Stimulated activated CD8-positive, alpha-beta memory T cell treated with anti-CD3 and anti-CD28 coated beads, Interleukin-7, amount 100 ng/mL, for 1 hour (primary cell): ENCODE results near the gene LRFN2.

Experiments used
- DNase-seq, 2 donors: peaks; one replicate each; pipeline ENCODE4 v3.0.0-alpha.2; 2020; ENCODE audit warnings: low read depth in 2 of 2

The LRFN2 gene

DNA sequence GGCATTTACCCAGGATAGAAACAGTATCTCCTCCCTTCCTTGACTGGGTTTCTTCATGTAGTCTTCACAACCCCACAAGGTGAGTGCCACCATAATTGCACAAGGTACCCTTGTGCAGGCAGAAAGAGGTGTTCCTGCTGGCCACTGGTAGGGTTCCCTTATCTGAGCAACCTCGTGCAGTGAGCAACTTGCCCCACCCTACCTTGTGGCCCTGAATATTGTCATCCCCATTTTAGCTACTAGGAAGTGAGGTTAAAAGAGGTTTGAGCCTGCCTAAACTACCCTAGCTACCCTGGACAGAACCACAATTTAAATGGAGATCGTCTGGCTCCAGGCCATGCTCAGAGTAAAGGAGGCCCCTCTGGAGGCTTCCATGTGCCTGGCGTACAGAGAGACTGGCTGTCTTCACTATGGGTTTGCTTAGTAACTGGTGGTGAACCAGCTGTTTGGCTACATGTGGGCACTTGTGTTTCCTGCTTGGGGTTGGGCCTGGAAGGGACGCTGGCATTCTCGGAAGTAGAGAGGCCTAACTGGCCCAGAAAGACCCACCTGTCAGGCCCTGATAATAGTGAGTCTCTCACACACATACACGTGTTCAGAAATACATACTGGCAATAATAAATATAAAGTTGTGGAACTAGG lies 148.8 kb downstream of the LRFN2 start:
- no peak for DNase-seq

DNA sequence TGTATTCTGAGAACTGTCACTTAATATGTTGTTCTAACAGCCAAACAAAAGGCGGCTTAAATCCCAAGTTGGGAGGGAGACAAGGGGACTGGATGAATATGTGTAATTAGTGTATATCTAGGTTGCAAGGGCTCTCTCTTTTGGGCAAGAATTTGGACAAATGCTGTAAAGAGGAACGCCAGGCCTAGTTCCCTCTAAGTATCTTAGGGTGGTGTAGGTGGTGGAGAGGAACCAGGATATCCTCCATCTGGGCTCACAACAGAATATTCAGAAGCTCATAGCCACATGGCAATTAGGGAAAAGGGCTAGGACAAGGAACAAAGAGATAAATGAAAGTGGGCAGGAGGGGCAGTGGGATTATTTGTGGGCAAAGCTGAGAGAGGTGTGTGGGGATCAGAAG lies 149.5 kb downstream of the LRFN2 start:
- no peak for DNase-seq

DNA sequence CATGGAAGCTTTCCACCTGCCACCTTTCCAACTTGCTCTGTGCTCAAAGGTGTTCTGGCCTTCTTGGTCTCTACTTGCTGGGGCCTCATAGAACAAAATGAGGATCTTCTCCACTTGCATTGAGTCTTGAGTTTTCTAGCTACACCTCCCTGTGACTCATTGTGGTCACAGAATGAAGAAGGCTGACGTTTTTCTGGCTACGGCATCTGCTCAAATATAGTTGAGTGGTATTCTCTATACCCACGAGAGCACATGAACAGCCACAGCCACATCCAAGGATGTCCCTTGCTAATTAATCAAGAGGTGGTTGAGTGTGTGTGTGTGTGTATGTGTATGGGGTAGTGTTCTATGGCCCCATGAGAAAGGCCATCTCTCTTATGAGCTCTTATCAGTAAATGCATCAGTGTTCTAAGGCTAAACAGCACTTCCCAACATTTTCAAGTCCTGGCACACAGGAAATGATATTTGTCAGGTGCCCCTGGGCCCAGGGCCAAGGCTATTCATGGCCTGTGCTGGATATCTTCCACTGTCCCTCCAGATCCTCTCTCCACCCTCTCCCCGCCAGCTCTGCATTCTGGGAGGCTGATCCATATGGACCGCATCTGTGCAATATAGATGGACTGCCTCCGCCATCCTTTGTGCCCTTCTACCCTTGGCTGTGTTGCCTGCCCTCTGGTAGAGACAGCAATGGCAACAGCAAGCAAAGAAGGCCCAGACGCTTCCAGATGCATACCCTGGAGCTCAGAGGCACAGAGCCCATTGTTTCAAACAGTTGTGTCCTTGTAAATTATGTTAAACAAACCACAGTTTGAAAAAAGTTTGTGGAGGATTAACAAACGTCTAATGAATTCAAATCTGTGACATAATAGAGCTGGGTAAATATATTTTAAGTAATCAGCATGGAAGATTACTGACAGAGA lies 150.2 kb downstream of the LRFN2 start:
- no peak for DNase-seq

DNA sequence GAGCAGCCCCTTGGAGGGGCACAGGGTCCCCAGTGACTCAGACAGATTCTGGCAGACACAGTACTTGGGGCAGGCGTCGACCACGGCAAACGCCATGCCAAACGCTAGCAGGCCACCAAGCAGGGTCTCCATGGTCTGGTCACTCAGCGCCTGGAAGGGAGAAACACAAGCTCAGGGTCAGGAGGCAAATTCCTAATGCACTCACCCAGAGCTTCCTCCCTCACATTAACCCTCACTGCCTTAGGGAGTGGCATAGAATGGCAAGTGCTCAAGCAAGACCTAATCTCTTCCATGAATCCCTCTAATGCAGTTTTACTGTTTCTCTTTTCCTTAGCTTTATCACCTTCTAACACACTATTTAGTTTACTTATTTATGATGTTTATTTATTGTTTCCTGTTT lies 154.2 kb downstream of the LRFN2 start:
- no peak for DNase-seq

DNA sequence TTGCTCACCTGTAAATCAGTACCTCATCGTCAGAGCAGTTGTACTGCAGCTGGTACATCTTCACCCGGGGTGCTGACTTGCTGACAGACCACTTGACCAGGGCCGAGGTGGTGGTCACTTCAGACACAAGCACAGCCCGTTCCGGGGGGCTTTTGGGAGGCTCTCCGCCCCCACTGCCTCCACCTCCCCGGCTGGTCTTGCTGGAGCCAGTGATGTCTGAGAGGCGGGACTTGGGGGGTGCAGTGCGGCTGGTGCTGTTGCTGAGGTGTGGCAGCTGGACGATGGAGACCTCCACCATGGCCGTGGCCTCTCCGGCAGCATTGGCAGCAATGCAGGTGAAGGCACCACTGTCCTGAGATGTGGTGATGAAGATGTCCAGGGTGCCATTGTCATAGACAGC lies 155.5 kb downstream of the LRFN2 start:
- DNase-seq, result no peak

DNA sequence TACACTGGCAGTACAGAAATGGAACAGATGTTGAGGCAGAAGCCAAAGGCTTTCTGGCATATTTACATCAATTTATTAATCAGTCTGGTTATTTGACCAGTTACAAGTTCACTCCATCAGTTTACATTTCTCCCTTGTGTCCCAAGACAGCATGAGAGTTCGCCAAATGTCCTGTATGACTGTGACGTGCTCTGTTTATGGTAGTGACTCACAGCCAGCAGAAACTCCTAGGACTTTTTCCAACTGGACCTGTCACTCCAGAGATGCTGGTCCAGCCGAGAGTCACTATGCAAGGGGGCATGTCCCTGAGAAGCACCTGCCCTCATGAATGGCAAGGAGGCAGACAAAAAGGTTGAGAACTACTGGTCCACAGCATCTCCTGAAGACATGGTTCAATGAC lies 160.0 kb downstream of the LRFN2 start:
- no peak for DNase-seq

DNA sequence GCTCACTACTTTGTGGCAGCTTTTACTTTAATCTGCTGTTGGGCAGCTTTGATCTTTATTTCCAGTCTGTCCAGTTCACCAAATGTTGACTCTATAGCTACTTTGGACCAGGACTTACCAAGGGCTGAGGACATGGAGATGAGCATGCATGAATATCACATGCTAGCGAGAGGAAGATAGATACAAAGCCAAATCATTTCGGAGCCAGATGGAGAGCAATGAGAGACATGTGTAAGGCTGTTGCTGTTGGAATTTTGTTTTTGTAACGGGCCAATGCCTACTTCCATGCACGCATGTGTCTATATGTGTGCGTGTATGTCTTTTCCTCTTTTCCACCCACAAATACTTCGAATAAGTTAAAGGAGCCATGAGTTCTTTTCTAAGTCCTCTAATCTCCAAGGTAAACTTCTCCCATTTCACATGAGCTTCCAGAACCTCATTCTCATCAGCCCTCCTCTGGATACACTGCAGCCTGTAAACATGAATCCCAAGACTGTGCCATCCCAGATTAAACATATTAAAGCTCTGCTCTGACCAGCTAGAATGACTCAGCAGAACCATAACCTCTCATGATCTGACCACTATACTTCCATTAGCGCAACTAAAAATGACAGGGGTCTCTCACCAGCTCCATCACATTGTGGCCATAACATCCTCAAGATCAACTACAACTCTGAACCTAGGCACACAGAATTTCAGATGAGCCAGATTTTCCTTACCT lies 160.7 kb downstream of the LRFN2 start:
- no peak for DNase-seq

DNA sequence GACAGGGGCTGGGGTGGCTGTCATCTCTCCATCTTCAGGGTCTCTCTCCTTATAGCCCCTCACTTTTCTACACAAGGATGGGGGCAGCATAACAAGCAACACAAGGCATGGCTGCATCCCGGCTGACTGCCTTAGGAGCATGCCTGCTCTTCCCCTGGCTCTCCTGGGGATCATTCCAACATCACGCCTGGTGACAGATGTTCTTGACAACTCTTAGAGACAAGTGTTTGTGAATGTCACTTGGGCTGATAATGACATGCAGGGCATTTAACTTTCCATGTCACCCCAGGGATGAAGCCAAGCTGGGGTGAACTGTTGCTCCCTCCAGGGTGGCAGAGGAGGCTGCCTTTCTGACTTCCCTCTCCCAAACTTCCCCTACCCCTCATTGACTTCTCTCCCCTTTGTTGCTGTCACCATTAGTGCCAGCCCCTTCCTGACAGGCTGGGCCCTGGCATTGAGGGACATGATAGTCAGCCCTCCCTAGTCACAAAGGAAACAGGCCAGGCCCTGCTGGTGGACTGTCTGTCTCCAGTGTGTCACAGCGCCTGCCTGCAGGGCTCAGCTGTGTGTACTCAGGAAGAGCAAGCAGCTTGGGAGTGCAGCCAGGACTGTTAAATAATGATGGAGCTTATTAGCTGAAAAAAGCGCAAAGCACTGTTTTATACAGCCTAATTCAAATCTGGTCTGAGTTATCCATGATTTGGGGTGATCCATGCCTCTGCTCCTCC lies 161.8 kb downstream of the LRFN2 start:
- no peak for DNase-seq

DNA sequence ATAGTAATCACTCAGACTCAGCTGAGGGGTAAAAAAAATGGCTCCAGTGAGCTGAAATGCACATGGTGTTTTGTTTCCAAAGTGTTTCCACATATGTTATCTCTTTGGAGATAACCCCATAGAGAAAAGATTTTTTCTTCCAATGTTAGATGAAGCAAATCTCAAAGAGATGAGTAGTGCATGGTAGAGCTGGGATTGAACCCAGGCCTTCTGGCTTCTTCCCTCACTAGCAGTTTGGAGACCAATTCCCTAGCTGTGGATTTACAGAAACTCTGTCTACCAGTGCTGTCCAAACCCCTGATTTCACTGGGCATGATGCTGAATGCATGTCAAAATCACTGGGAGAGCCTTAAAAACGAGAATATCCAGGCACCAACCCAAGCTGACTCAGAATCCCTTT lies 165.1 kb downstream of the LRFN2 start:
- DNase-seq, result no peak

DNA sequence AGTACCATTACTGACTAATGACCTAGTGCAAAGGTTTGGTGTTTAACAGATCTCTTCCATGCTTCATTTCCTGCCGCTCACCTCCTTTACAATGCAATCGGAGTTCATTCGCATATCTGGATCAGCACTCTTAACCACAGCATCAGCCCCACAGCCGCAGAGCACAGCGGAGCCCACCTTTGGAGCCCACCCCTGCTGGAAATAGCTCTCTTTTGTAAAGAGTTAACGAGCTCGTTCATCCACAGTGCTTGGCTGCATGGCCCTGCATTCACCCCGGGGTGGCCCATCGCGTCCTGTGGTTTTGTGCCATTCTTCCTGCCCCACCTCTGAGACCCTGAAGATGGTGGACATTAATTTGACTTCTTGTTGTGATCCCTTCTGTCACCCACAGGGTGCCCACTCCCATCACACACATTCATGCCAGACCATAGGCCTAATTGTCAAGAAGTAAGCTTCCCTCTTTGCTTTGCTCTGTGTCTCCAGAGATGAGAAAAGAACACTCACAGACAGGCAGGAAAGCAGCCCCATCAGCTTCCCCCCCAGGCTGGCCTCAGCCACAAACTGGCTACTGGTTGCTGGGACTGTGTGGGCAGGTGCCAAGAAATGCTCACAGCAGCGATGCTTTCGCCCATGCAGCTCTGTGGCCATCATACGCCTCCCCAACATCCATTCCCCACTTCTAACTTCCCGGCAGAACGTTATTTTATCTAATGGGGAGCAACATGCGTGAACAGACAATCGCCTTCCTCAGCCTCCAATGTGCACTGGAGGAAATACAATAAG lies 167.0 kb downstream of the LRFN2 start:
- no peak for DNase-seq

DNA sequence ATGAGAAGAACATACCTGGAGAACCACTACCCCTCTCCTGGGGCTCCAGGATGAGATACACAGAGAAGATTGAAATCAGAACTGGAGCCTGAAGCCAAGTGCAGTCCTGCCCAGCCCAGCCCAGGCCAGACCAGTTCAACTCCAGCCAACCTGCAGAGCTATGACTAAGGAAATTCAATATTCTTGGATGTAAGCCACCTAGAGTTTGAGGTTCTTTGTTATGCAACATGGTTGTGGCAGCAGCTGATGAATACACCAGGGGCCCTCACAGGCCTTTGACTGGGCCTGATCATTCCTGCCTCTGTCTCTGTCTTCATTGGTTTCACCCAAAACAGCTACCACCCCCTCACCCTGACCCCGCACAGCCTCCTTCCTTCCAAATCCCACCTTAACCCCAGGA lies 167.8 kb downstream of the LRFN2 start:
- DNase-seq, result no peak

DNA sequence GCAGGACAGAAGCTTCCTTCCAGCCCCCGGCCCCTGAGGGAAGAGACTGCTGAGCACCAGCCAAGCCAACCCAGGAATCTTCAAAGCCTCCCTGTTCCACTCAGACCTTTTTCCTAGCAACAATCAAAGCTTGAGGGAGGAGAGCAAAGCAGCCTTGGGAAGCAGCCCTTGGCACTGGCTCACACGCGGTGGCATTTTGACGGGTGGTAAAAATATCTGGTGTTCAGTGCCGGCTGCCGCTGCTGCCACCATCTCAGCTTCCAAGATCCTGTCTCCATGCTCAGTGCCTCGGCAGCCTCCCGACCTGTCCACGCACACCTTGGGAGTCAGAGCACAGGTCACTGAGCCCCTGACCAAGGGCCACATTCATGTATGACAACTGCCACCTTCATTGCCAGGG lies 170.1 kb downstream of the LRFN2 start:
- no peak for DNase-seq

DNA sequence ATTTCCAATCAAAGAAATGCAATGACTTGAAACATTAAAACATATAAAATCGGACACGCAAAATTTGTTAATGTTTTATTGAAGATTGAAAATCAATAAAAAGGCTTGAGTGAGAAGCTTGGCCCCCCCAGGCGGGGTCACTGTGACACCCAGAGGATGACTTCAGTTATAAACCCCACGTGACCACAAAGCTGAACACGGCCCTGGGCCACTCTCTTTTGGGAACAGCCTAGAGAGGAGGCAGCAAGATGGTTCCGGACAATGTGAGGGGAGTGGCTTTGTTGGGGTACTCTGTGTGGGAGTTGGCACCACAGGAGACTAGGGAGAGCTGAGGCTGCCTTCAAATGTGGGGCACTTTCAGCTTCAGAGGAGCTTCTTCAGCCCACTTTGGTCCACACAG lies 172.5 kb downstream of the LRFN2 start:
- DNase-seq, result no peak

DNA sequence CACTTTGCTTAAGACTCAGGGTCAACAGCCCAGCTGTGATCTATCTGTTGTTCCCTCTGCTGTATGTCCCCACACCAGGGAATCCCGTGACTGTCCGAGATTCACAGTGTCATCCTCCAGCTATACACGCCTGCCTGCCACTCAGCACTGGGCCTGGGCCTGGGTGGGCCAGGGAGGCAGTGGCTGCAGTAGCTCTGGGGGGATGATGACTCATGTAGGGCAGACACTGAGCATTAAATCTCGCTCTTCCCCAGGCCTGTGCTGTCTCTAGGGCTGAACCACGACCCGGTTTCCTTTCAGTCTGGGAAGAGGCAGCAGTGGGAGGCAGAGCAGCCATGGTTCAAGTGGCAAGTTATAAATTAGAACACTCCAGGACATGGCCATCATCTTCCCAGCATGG lies 173.9 kb downstream of the LRFN2 start:
- no peak for DNase-seq

DNA sequence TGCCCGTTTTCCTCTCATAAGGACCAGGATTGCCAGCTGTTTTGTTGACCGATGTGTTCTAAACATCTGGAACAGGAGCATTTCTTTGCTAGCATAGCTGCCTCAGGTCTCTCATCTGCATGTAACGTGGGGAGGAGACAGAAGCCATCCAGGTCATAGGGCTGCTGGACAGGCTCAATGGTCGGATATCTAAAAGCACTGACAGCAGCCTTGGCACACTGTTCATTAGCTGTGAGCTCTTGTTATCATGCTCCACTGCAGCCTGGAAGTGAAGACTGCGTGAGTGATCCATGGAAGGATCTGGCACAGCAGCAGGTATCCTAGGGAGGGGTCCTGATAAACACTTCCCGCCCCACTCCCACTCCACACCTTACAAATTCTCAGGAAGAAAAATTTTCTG lies 175.3 kb downstream of the LRFN2 start:
- DNase-seq, result no peak

DNA sequence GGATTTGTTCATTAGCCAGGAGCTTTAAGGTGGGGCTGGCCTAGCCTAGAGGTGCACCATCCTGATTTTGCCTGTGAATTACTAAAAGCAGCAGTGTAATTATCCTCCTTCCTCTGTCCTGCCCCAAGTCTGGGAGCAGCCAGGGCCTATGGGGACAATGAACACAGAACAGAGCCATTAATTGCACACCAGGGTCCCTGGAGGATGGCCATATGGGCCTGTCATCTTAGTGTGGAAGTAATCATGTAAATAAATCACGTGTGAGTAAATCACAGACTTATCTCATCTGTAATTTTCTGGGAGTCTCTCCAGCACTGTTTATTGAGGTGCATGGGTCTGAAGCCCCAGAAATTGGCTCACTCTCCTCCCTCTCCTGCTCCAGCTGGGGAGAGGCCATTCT lies 176.3 kb downstream of the LRFN2 start:
- DNase-seq, result no peak

DNA sequence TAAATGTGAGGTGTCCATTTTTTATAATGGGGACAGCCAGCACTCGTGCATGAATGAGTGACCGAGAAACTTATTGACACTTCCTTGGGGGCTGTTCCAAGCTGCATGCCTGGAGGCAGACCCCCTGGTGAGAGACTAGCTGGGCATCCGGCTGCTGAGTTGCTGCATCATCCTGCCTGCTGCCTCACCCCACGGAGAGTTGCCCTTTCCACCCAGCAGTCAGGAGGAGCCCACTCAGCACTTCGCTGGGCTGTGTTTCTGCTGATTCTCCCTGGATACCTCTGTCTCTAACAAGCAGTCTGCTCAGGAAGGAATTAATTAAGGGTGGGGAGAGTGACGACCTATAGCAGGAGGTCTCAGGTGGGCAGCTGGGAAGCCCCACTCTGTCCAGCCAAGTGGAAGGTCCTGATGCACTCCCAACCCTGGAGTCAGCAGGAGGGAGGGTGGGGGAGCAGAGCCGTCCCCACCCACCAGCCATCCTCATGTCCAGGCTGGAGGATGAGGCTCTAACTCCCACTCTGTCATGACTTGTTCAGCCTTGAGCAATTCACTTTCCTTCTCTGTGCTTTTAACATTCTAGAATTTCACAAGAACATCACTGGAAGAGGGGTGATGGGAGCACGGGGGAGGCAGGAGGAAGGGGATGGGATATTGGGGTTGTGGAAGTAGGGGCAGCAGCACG lies 177.3 kb downstream of the LRFN2 start:
- DNase-seq, result no peak

DNA sequence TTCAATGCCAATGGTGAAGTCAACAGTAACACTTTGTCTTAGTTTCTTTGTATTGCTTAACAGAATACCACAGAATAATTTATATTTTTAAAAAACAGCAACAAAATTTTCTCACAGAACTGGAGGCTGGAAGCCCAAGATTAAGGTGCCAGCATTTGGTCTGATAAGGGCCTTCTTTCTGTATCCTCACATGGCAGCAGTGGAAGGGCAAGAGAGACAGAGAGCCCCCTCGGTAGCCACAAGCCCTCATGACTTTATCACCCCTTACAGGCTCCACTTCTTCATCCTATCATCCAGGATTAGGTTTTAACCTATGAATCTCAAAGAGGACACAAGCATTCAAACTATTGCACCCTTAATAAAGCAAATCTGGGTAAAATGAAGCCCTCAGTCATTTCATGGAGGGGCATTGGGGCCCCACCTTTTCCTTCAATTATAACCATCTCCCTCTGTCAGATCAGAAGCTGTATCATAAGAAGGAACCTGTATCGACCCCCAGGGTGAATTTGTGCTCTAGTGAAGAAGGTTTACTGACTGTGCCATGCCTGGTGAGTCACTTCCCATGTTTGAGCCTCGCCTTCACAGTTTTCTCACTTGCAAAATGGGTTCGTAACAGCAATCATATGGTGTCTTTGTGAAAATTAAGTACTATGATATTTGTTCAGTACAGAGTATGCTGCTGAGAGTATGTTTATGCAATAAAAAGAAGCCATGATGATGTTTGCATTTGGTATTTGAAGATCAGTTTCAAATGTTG lies 178.2 kb downstream of the LRFN2 start:
- DNase-seq, result no peak

DNA sequence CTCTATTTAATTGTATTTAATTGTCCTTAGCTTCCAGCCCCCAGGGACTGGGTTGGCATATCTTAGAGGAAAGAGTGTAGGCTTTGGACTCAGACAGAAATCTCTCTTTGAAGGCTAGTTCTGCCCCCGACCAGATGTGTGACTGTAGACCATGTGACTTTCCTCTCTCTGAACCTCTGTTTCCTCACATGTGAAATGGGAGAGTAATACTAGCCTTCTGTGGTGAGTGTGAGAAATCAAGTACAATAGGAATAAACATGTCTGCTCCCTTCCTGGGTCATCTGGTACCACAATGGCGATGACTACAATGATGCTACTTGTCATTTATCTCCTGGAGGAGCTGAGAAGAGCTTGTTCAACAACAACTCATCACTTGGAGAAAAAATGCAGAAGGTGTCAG lies 179.9 kb downstream of the LRFN2 start:
- DNase-seq, result no peak

DNA sequence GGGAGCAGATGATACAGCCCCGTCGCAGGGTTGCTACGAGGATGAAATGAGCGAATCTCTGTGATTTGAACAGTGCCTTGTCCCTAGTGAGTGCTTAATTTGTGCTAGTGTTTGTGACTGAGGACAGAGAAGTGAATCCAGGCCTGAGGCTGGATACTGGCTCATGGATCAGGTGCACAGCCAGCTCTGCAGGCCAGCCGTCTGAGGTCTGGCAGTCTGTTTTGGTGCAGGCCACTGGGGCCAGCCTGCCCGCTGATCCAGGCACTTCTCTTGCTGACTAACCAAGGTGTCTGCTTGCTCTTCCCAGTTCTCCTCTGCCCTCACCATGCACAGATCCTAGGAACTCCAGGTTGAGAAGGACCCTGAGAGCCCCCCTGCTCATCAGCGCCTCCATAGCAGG lies 181.0 kb downstream of the LRFN2 start:
- DNase-seq, result no peak
